ENCODE data around the gene PDE11A.

GRCh38 chr2:178072383-178073301, at the start of gene PDE11A:
- TF ChIP-seq, protein P1, sequence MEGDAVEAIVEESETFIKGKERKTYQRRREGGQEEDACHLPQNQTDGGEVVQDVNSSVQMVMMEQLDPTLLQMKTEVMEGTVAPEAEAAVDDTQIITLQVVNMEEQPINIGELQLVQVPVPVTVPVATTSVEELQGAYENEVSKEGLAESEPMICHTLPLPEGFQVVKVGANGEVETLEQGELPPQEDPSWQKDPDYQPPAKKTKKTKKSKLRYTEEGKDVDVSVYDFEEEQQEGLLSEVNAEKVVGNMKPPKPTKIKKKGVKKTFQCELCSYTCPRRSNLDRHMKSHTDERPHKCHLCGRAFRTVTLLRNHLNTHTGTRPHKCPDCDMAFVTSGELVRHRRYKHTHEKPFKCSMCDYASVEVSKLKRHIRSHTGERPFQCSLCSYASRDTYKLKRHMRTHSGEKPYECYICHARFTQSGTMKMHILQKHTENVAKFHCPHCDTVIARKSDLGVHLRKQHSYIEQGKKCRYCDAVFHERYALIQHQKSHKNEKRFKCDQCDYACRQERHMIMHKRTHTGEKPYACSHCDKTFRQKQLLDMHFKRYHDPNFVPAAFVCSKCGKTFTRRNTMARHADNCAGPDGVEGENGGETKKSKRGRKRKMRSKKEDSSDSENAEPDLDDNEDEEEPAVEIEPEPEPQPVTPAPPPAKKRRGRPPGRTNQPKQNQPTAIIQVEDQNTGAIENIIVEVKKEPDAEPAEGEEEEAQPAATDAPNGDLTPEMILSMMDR (IDR thresholded peaks at IDR 0.05), result no peak
- TF ChIP-seq FOSL2 (IDR thresholded peaks at IDR 0.05) (no peak), FOSL2 (CRISPR knock-in tag; IDR thresholded peaks at IDR 0.05) (no peak), MAZ (IDR thresholded peaks at IDR 0.05; ENCODE audit: borderline replicate concordance, low read depth, low read length) (no peak), JUNB (IDR thresholded peaks at IDR 0.05) (no peak), RFX5 (IDR thresholded peaks at IDR 0.05) (no peak), MYC (IDR thresholded peaks at IDR 0.05; ENCODE audit: borderline replicate concordance, low read length) (no peak)
- TF ChIP-seq, protein P2, sequence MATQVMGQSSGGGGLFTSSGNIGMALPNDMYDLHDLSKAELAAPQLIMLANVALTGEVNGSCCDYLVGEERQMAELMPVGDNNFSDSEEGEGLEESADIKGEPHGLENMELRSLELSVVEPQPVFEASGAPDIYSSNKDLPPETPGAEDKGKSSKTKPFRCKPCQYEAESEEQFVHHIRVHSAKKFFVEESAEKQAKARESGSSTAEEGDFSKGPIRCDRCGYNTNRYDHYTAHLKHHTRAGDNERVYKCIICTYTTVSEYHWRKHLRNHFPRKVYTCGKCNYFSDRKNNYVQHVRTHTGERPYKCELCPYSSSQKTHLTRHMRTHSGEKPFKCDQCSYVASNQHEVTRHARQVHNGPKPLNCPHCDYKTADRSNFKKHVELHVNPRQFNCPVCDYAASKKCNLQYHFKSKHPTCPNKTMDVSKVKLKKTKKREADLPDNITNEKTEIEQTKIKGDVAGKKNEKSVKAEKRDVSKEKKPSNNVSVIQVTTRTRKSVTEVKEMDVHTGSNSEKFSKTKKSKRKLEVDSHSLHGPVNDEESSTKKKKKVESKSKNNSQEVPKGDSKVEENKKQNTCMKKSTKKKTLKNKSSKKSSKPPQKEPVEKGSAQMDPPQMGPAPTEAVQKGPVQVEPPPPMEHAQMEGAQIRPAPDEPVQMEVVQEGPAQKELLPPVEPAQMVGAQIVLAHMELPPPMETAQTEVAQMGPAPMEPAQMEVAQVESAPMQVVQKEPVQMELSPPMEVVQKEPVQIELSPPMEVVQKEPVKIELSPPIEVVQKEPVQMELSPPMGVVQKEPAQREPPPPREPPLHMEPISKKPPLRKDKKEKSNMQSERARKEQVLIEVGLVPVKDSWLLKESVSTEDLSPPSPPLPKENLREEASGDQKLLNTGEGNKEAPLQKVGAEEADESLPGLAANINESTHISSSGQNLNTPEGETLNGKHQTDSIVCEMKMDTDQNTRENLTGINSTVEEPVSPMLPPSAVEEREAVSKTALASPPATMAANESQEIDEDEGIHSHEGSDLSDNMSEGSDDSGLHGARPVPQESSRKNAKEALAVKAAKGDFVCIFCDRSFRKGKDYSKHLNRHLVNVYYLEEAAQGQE (IDR thresholded peaks at IDR 0.05), result no peak

All from A549 (cell line).